K562 (cell line): Measurements from ENCODE around the gene ERBB3. TPM values are rescaled to one million over a fixed set of nuclear protein-coding genes. Genes with fewer than 3 reads are reported as not detected.

ENCODE experiments used
- BHLHE40 ChIP-seq: IDR thresholded peaks from 2 replicates; pipeline ENCODE4 v1.6.1; 2011; ENCODE audit warnings: low read length, improper control_type of control experiment
- COPS2 ChIP-seq: fragments of 450-650 bp; conservative IDR thresholded peaks from 2 replicates; pipeline ENCODE4 v1.6.1; 2016; ENCODE audit warnings: mild to moderate bottlenecking, moderate library complexity
- CTBP1 ChIP-seq: fragments of 450-650 bp; IDR thresholded peaks from 2 replicates; pipeline ENCODE4 v1.6.1; 2016; ENCODE audit warnings: borderline replicate concordance
- DPF2 ChIP-seq: fragments of 450-650 bp; IDR thresholded peaks from 2 replicates; pipeline ENCODE4 v1.6.1; 2016
- GTF2A2 ChIP-seq: IDR thresholded peaks from 2 replicates; pipeline ENCODE4 v1.6.1; 2016; ENCODE audit warnings: mild to moderate bottlenecking, missing genetic modification characterization, missing compliant biosample characterization
- HDAC1 ChIP-seq, 2 experiments: fragments of 450-650 bp; IDR thresholded peaks; 2 replicates each; pipeline ENCODE4 v1.6.1; 2016 to 2017; ENCODE audit warnings: inconsistent platforms in 1 of 2, mild to moderate bottlenecking in 1 of 2, moderate library complexity in 1 of 2
- HNRNPL ChIP-seq: fragments of 200-400 bp; formaldehyde crosslinking; IDR thresholded peaks from 2 replicates; pipeline ENCODE4 v1.6.1; 2017; ENCODE audit warnings: low read depth, mild to moderate bottlenecking, low read length
- IRF2 ChIP-seq: sonication (generic); formaldehyde crosslinking; IDR thresholded peaks from 2 replicates; pipeline ENCODE4 v1.8.1; 2022; ENCODE audit warnings: mild to moderate bottlenecking, missing genetic modification reagents
- JUND ChIP-seq, 2 experiments: IDR thresholded peaks; 2 replicates in 1 of 2; 3 replicates in 1 of 2; pipeline ENCODE4 v1.6.1; 2011; ENCODE audit warnings: borderline replicate concordance in 2 of 2, low read depth in 2 of 2, low read length in 2 of 2, improper control_type of control experiment in 1 of 2, missing biosample characterization in 1 of 2, missing genetic modification characterization in 1 of 2, missing genetic modification reagents in 1 of 2
- LCOR ChIP-seq: sonication (generic); formaldehyde crosslinking; IDR thresholded peaks from 2 replicates; pipeline ENCODE4 v1.8.0; 2022; ENCODE audit warnings: mild to moderate bottlenecking, missing genetic modification reagents
- MEF2A ChIP-seq: IDR thresholded peaks from 2 replicates; pipeline ENCODE4 v1.6.1; 2011; ENCODE audit warnings: low read depth, mild to moderate bottlenecking, low read length, moderate library complexity; ENCODE audit not compliant: control insufficient read depth
- PML ChIP-seq: IDR thresholded peaks from 2 replicates; pipeline ENCODE4 v1.6.1; 2012; ENCODE audit warnings: low read length, inconsistent platforms
- POLR2B ChIP-seq: fragments of 450-650 bp; IDR thresholded peaks from 2 replicates; pipeline ENCODE4 v1.6.1; 2018; ENCODE audit warnings: low read depth; ENCODE audit not compliant: partially characterized antibody
- PURB ChIP-seq: sonication (generic); formaldehyde crosslinking; IDR thresholded peaks from 2 replicates; pipeline ENCODE4 v1.9.0; 2021; ENCODE audit warnings: low read depth, mild to moderate bottlenecking, missing genetic modification reagents
- RBM25 ChIP-seq: fragments of 200-400 bp; formaldehyde crosslinking; IDR thresholded peaks from 2 replicates; pipeline ENCODE4 v1.6.1; 2018; ENCODE audit warnings: low read length, low read depth, moderate library complexity; ENCODE audit not compliant: severe bottlenecking
- SAFB2 ChIP-seq: fragments of 200-400 bp; formaldehyde crosslinking; IDR thresholded peaks from 2 replicates; pipeline ENCODE4 v1.6.1; 2018; ENCODE audit warnings: borderline replicate concordance, low read length, low read depth, moderate library complexity; ENCODE audit not compliant: severe bottlenecking
- SMAD2 ChIP-seq: fragments of 150-350 bp; IDR thresholded peaks from 2 replicates; pipeline ENCODE4 v1.6.1; 2014; ENCODE audit warnings: low read depth, mild to moderate bottlenecking, low read length
- TAF9B ChIP-seq: fragments of 450-650 bp; IDR thresholded peaks from 2 replicates; pipeline ENCODE4 v1.6.1; 2018; ENCODE audit warnings: mild to moderate bottlenecking; ENCODE audit not compliant: partially characterized antibody
- TAL1 ChIP-seq: fragments of 450-650 bp; IDR thresholded peaks from 2 replicates; pipeline ENCODE4 v1.6.1; 2016; ENCODE audit warnings: mild to moderate bottlenecking
- UBTF ChIP-seq, 2 experiments: IDR thresholded peaks; 2 replicates each; pipeline ENCODE4 v1.6.1; 2012; ENCODE audit warnings: improper control_type of control experiment in 2 of 2, low read depth in 2 of 2, low read length in 2 of 2, borderline replicate concordance in 1 of 2
- ZBTB7A ChIP-seq: IDR thresholded peaks from 2 replicates; pipeline ENCODE4 v1.6.1; 2011; ENCODE audit warnings: low read depth, mild to moderate bottlenecking, low read length, moderate library complexity, borderline replicate concordance; ENCODE audit not compliant: control insufficient read depth
- ZNF561 ChIP-seq: fragments of 450-650 bp; formaldehyde crosslinking; conservative IDR thresholded peaks from 2 replicates; pipeline ENCODE4 v1.4.0; 2020; ENCODE audit warnings: mild to moderate bottlenecking, moderate library complexity
- polyA plus RNA-seq, 8 experiments: library from polyadenylated mRNA; depleted of rRNA in 4 of 8; stranded (reverse) in 5 of 8; unstranded in 3 of 8; fragments of >200 nt; fragmentation: Nextera tagmentation in 2 of 8; fragmentation: Illumina TruSeq in 1 of 8; extraction: Ambion mirVana in 2 of 8; extraction: Trizol in 1 of 8; gene quantifications; 2 replicates each; pipeline versions ENCODE4 v1.2.1 to v1.2.3, GENCODE V29; 2011 to 2014; ENCODE audit warnings: inconsistent platforms in 1 of 8, missing spikeins in 1 of 8
- total RNA-seq, 7 experiments: library from RNA; depleted of rRNA in 6 of 7; stranded (reverse); fragments of >200 nt in 6 of 7; fragmentation: Illumina TruSeq in 2 of 7; extraction: Trizol in 2 of 7; gene quantifications; 2 replicates each; pipeline versions ENCODE4 v1.2.1 to v1.2.3, GENCODE V29; 2011 to 2021; ENCODE audit warnings: low replicate concordance in 1 of 7
- TF ChIP-seq, protein P1 (sequence below): fragments of 450-650 bp; conservative IDR thresholded peaks from 2 replicates; pipeline ENCODE4 v1.6.1; 2016; ENCODE audit warnings: missing genetic modification characterization, low read depth, mild to moderate bottlenecking, control low read depth, missing compliant biosample characterization
- TF ChIP-seq, protein P2 (sequence below): sonication (generic); formaldehyde crosslinking; IDR thresholded peaks from 2 replicates; pipeline ENCODE4 v1.8.0; 2022; ENCODE audit warnings: mild to moderate bottlenecking, low read depth, missing genetic modification reagents

Gene ERBB3
- total and polyA plus RNA-seq, 9 of the 15 experiments (the other 6 are each of a cell fraction or from before 2014, with no cell fraction given): 1.5 to 5.4 (median 3.8) TPM

- TF ChIP-seq UBTF (IDR thresholded peaks at IDR 0.05; ENCODE audit: borderline replicate concordance in 1 of 2, low read depth in 2 of 2, low read length in 2 of 2) (peak; percentile 77 to 90; a peak in 2 of 4 replicates), CTBP1 (no peak; the same call in 1 of the 2 replicates), LCOR (CRISPR knock-in tag) (peak; percentile 97), JUND (IDR thresholded peaks at IDR 0.05; ENCODE audit: borderline replicate concordance, low read depth, low read length) (peak; percentile 68; the same call in 1 of the 2 replicates), JUND (tag; IDR thresholded peaks at IDR 0.05; ENCODE audit: borderline replicate concordance, low read depth, low read length) (peak; percentile 43; the same call in 1 of the 3 replicates), PURB (CRISPR knock-in tag) (no peak), ZNF561 (CRISPR knock-in tag) (no peak), GTF2A2 (tag) (no peak), COPS2 (no peak), POLR2B (peak; percentile 84), HNRNPL (no peak), TAF9B (peak; percentile 54), RBM25 (no peak), MEF2A (no peak), ZBTB7A (peak; percentile 80), IRF2 (no peak), DPF2 (no peak; the same call in 1 of the 2 replicates), TAL1 (no peak), SAFB2 (no peak), SMAD2 (no peak), HDAC1 (IDR thresholded peaks at IDR 0.05) (peak in 1 of 2 experiments; percentile 52; a peak in 2 of 4 replicates), BHLHE40 (peak; percentile 68), PML (peak; percentile 58; the same call in 1 of the 2 replicates)
- TF ChIP-seq, protein P1, sequence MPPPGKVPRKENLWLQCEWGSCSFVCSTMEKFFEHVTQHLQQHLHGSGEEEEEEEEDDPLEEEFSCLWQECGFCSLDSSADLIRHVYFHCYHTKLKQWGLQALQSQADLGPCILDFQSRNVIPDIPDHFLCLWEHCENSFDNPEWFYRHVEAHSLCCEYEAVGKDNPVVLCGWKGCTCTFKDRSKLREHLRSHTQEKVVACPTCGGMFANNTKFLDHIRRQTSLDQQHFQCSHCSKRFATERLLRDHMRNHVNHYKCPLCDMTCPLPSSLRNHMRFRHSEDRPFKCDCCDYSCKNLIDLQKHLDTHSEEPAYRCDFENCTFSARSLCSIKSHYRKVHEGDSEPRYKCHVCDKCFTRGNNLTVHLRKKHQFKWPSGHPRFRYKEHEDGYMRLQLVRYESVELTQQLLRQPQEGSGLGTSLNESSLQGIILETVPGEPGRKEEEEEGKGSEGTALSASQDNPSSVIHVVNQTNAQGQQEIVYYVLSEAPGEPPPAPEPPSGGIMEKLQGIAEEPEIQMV (tag): peak; percentile 56; the same call in 1 of the 2 replicates
- TF ChIP-seq, protein P2, sequence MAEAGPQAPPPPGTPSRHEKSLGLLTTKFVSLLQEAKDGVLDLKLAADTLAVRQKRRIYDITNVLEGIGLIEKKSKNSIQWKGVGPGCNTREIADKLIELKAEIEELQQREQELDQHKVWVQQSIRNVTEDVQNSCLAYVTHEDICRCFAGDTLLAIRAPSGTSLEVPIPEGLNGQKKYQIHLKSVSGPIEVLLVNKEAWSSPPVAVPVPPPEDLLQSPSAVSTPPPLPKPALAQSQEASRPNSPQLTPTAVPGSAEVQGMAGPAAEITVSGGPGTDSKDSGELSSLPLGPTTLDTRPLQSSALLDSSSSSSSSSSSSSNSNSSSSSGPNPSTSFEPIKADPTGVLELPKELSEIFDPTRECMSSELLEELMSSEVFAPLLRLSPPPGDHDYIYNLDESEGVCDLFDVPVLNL: peak; percentile 71
These were observed 24.3 kb downstream of the ERBB3 start, which contains the start of gene PA2G4 (continued) for GRCh38 chr12:56104109-56104814.
